SK-MEL-5 (cell line): ENCODE measurements around the gene TIAL1. TPM values are rescaled to one million over a fixed set of nuclear protein-coding genes. Genes with fewer than 3 reads are reported as not detected.
"Not testable (repeated sequence)": the region's sequence is repeated elsewhere in the genome, so short reads cannot be mapped to it uniquely, and the experiment has no call there.

Experiments used
- DNase-seq: peaks from one replicate; pipeline ENCODE4 v3.0.0-alpha.2; 2016; ENCODE audit warnings: low read depth, low spot score
- in situ Hi-C: cut with HindIII; loops from 2 replicates; pipeline ENCODE4 v1.10.0; 2016; ENCODE audit warnings: low sequenced_read_pairs, high pct_unique_total_duplicates, low pct_unique_long_range_greater_than_20kb
- total RNA-seq: library from RNA; depleted of rRNA; stranded (reverse); fragments of >200 nt; shearing (Covaris generic); gene quantifications from 2 replicates; pipeline ENCODE4 v1.2.3, GENCODE V29; 2014

Gene TIAL1
- total RNA-seq, 1 experiment from 2014 or later = 25.1 TPM

GRCh38 chr10:119619811-119620210 is 23.0 kb upstream of the TIAL1 start:
- DNase-seq, in situ Hi-C loops: not testable (repeated sequence)

- in situ Hi-C loops = no loop called here
- DNase-seq = no peak
Measured at GRCh38 chr10:119619215-119619614, 22.5 kb upstream of the TIAL1 start.

GRCh38 chr10:119616882-119617570 is 20.3 kb upstream of the TIAL1 start:
- DNase-seq = peak; percentile 64
- in situ Hi-C loops = no loop called here

GRCh38 chr10:119614686-119615085 is 17.9 kb upstream of the TIAL1 start:
- in situ Hi-C loops = no loop called here
- DNase-seq = no peak

- in situ Hi-C loops = no loop called here
- DNase-seq = no peak
Measured at GRCh38 chr10:119613741-119614140, 17.0 kb upstream of the TIAL1 start.

GRCh38 chr10:119611433-119611832 is 14.7 kb upstream of the TIAL1 start:
- in situ Hi-C loops = no loop called here
- no peak for DNase-seq

GRCh38 chr10:119609516-119609915 is 12.8 kb upstream of the TIAL1 start:
- DNase-seq = no peak
- in situ Hi-C loops = no loop called here

GRCh38 chr10:119608316-119609155 is 11.8 kb upstream of the TIAL1 start:
- DNase-seq = peak; percentile 40
- in situ Hi-C loops = no loop called here

GRCh38 chr10:119604468-119604867 is 7.7 kb upstream of the TIAL1 start:
- DNase-seq = no peak
- in situ Hi-C loops = no loop called here

- peak; percentile 68 for DNase-seq
- in situ Hi-C loops = no loop called here
Measured at GRCh38 chr10:119602241-119603095, 5.7 kb upstream of the TIAL1 start.

- in situ Hi-C loops = no loop called here
- no peak for DNase-seq
Measured at GRCh38 chr10:119598397-119598796, 1.6 kb upstream of the TIAL1 start.

GRCh38 chr10:119597405-119598186 is 832 bp upstream of the TIAL1 start:
- no peak for DNase-seq
- in situ Hi-C loops = no loop called here

GRCh38 chr10:119595676-119596515 is 868 bp downstream of the TIAL1 start:
- in situ Hi-C loops = no loop called here
- peak; percentile 34 for DNase-seq

GRCh38 chr10:119595134-119595675 is 1.6 kb downstream of the TIAL1 start:
- DNase-seq = no peak
- in situ Hi-C loops = no loop called here

GRCh38 chr10:119588071-119588470 is 8.7 kb downstream of the TIAL1 start:
- DNase-seq = no peak
- in situ Hi-C loops = no loop called here

GRCh38 chr10:119578355-119578754 is 18.4 kb downstream of the TIAL1 start:
- no peak for DNase-seq
- in situ Hi-C loops = no loop called here
